Fibroblast of skin of left biceps (primary cell): ENCODE measurements around the gene CIAO1.
"Not testable (repeated sequence)": the region's sequence is repeated elsewhere in the genome, so short reads cannot be mapped to it uniquely, and the experiment has no call there.

Experiments
- DNase-seq, 2 experiments: peaks; one replicate each; pipeline ENCODE4 v3.0.0-alpha.2; 2013; ENCODE audit warnings: low read depth in 2 of 2

CIAO1 gene

GRCh38 chr2:96276787-96277499, 10.9 kb downstream of the CIAO1 start:
- DNase-seq = no peak

- no peak for DNase-seq
These were observed 21.3 kb downstream of the CIAO1 start for GRCh38 chr2:96287273-96287856.

- no peak for DNase-seq
These were observed 25.7 kb downstream of the CIAO1 start for GRCh38 chr2:96291751-96292150.

GRCh38 chr2:96294271-96294670, 28.2 kb downstream of the CIAO1 start:
- not testable (repeated sequence) for DNase-seq

GRCh38 chr2:96296925-96297324, 30.9 kb downstream of the CIAO1 start:
- no peak for DNase-seq

- DNase-seq = no peak
These were observed 35.8 kb downstream of the CIAO1 start for GRCh38 chr2:96301865-96302264.

- DNase-seq = no peak
These were observed 38.6 kb downstream of the CIAO1 start for GRCh38 chr2:96304606-96305005.

GRCh38 chr2:96305091-96305978, 39.3 kb downstream of the CIAO1 start, which contains the start of gene SNRNP200:
Gene SNRNP200 (minus strand): TSS chr2:96305546. CDS start chr2:96305437, 109 bp downstream.
- peak; percentile 49 to 52 for DNase-seq

GRCh38 chr2:96305979-96306308, 39.9 kb downstream of the CIAO1 start:
- DNase-seq = no peak

- no peak for DNase-seq
These were observed 40.3 kb downstream of the CIAO1 start for GRCh38 chr2:96306370-96306769.

- DNase-seq = no peak
These were observed 42.2 kb downstream of the CIAO1 start for GRCh38 chr2:96308248-96308647.

GRCh38 chr2:96315005-96315399, 49.0 kb downstream of the CIAO1 start:
- DNase-seq = no peak

GRCh38 chr2:96315400-96316071, 49.5 kb downstream of the CIAO1 start:
- peak; percentile 12 to 23 for DNase-seq

GRCh38 chr2:96316999-96317398, 51.0 kb downstream of the CIAO1 start:
- no peak for DNase-seq

GRCh38 chr2:96317584-96317997, 51.6 kb downstream of the CIAO1 start:
- no peak for DNase-seq

GRCh38 chr2:96318723-96319122, 52.7 kb downstream of the CIAO1 start:
- no peak for DNase-seq

- no peak for DNase-seq
These were observed 53.4 kb downstream of the CIAO1 start for GRCh38 chr2:96319396-96319795.

- DNase-seq = no peak
These were observed 54.3 kb downstream of the CIAO1 start for GRCh38 chr2:96320326-96320725.

GRCh38 chr2:96320728-96321622, 55.0 kb downstream of the CIAO1 start:
- no peak for DNase-seq
